ACC112 (cell line): Measurements from ENCODE around the gene MT4.

Source experiments
- H2AFZ ChIP-seq: fragments of 200-600 bp; sonication (generic); one replicate; pipeline ENCODE4 v1.6.0; 2017; ENCODE audit warnings: antibody characterized with exemption, low read length; ENCODE audit not compliant: unreplicated experiment
- H3K27ac ChIP-seq: fragments of 200-600 bp; sonication (generic); 2 replicates; pipeline ENCODE4 v1.5.1; 2014; ENCODE audit warnings: low read depth, mild to moderate bottlenecking, antibody characterized with exemption, low read length, moderate library complexity
- H3K27me3 ChIP-seq: fragments of 200-600 bp; sonication (generic); 2 replicates; pipeline ENCODE4 v1.6.1; 2014; ENCODE audit warnings: mild to moderate bottlenecking, antibody characterized with exemption, low read length, moderate library complexity, mixed read lengths; ENCODE audit not compliant: insufficient read depth
- H3K36me3 ChIP-seq: fragments of 200-600 bp; sonication (generic); 2 replicates; pipeline ENCODE4 v1.6.1; 2016; ENCODE audit warnings: mild to moderate bottlenecking, antibody characterized with exemption, low read length, moderate library complexity, mixed read lengths; ENCODE audit not compliant: insufficient read depth
- H3K4me1 ChIP-seq: fragments of 200-600 bp; sonication (generic); one replicate; pipeline ENCODE4 v1.6.1; 2016; ENCODE audit warnings: low read length, mixed read lengths; ENCODE audit not compliant: insufficient read depth, unreplicated experiment, control insufficient read depth
- H3K4me3 ChIP-seq: fragments of 200-600 bp; sonication (generic); 2 replicates; pipeline ENCODE4 v1.5.1; 2014; ENCODE audit warnings: mild to moderate bottlenecking, low read depth, low read length
- H3K79me2 ChIP-seq: fragments of 200-600 bp; sonication (generic); one replicate; pipeline ENCODE4 v1.6.0; 2016; ENCODE audit warnings: low read length; ENCODE audit not compliant: control insufficient read depth, unreplicated experiment, insufficient read depth

Gene MT4

DNA sequence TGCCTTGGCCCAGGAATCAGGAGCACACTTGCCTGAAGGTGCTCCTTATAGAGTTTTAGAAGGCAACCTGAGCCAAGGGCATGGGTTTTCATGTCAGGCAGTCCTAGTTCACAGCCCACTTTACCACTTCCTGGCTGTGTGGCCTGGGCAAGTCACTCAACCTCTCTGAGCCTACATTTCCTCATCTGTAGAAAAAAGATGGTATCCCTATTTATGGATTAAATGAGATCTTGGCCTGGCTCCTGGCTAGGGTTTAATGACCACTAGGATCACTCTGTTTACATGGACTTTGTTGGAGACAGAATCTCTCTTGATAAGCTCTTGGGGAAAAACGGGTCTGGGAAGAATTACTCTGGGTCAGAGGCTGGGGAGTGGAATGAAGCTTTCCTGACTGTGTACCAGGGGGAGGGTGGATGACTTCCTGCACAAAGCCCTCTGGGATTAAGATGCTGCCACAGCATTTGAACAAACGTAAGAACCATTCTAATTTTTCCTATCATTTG lies 45.8 kb downstream of the MT4 start:
- H3K27me3 ChIP-seq: no peaks in the 10 kb centered on the region
- H2AFZ ChIP-seq: no peak overlapping the region
- peak overlapping the region; percentile 92 for H3K4me3 ChIP-seq
- peaks cover 68% of the 10 kb centered on the region for H3K4me1 ChIP-seq
- H3K79me2 ChIP-seq: peaks cover 18% of the 10 kb centered on the region
- peak overlapping the region; percentile 99 for H3K27ac ChIP-seq
- peaks cover 5% of the 10 kb centered on the region; the same call in 1 of the 2 replicates for H3K36me3 ChIP-seq

DNA sequence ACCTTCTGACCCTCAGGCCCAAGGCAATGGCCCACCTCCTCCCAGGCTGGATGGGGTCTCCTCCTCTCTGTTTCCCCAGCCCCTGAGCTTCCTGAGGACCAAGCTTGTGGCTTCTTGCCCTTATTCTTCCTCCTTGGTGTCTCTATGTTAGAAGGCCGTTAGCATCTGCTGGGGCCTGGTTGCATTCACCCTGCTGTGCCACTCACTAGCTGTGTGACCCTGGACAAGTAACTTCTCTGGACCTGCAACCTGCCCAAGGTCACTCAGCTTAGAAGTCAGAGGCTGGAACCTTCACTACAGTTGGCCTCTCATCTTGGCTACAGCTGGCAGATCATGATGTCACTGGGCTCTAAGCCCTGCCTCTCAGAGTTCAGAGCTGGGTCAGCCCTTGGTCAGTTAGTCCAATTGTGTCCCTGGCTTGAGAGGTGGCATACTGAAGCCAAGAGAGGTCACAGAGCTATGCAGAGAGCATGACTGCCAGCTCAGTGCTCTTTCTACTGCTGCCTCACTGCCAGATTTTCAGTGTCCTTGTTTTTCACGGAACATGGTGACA lies 46.5 kb downstream of the MT4 start:
- H3K79me2 ChIP-seq: peaks cover 18% of the 10 kb centered on the region
- H3K4me1 ChIP-seq: peaks cover 61% of the 10 kb centered on the region
- H3K27ac ChIP-seq: peak overlapping the region; percentile 99
- H3K27me3 ChIP-seq: no peaks in the 10 kb centered on the region
- H2AFZ ChIP-seq: no peak overlapping the region
- peak overlapping the region; percentile 92 for H3K4me3 ChIP-seq
- peaks cover 5% of the 10 kb centered on the region; the same call in 1 of the 2 replicates for H3K36me3 ChIP-seq

DNA sequence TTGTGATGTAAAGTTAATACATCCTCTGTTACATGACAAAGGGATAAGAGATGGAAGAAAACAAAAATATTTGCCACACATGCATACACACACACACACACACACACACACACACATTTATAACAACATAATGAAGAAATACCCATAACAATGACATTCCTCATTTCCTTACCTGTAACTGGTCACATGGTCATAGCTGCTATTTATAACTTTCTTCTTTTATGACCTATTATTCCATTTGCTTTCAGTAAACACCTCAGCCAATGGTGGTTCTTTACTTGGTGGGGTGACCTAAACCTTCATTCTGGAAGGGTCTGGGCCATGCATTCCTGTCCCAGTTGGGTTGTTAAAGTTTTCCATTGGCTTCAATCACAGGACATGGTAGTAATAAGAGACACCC lies 48.8 kb downstream of the MT4 start:
- Histone ChIP-seq H2AFZ (no peak overlapping the region), H3K4me1 (peaks cover 63% of the 10 kb centered on the region), H3K27ac (peak overlapping the region; percentile 99), H3K79me2 (peaks cover 24% of the 10 kb centered on the region), H3K4me3 (peak overlapping the region; percentile 57), H3K36me3 (peaks cover 2% of the 10 kb centered on the region; the same call in 1 of the 2 replicates), H3K27me3 (no peaks in the 10 kb centered on the region)

DNA sequence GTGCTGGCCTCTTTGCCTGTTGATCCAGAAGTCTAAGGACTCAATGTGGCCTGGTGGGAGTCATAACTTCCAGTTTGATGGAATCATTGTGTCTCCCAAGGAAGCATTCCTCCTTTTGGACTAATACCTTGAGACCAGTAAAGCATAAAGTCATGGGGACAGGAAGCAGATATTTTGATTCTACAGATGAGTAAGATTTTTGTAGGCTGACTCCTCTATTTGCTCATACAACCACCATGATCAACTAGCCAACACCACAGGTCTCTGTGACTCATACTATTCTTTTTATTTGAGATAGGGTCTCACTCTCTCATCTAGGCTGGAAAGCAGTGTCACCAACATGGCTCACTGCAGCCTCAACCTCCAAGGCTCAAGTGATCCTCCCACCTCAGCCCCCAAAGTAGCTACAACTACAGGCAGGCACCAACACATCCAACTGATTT lies 49.7 kb downstream of the MT4 start:
- H3K27ac ChIP-seq: peak overlapping the region; percentile 99
- H3K36me3 ChIP-seq: no peaks in the 10 kb centered on the region
- H2AFZ ChIP-seq: no peak overlapping the region
- H3K27me3 ChIP-seq: no peaks in the 10 kb centered on the region
- H3K79me2 ChIP-seq: peaks cover 17% of the 10 kb centered on the region
- H3K4me3 ChIP-seq: peak overlapping the region; percentile 57; the same call in 1 of the 2 replicates
- peaks cover 65% of the 10 kb centered on the region for H3K4me1 ChIP-seq

DNA sequence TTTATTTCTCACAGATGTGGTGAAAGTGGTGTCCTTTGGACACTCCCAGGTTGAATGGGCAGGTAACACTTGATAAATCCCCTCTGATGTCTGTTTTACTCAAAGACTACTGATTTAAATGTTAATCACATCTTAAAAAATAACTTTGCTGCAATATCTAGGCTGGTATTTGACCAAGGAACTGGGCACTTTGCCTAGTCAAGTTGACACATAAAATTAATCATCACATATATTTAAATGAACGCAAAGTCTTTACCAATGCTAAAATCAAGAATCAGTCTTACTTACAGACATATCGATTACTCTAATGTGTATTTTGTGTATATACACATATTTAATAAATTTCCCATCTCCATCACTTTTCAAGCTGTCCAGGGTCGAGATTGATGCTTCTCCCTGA lies 50.5 kb downstream of the MT4 start:
- Histone ChIP-seq H2AFZ (no peak overlapping the region), H3K36me3 (no peaks in the 10 kb centered on the region), H3K79me2 (peaks cover 17% of the 10 kb centered on the region), H3K27ac (peak overlapping the region; percentile 99), H3K4me1 (peaks cover 61% of the 10 kb centered on the region), H3K4me3 (peak overlapping the region; percentile 57; the same call in 1 of the 2 replicates), H3K27me3 (no peaks in the 10 kb centered on the region)

DNA sequence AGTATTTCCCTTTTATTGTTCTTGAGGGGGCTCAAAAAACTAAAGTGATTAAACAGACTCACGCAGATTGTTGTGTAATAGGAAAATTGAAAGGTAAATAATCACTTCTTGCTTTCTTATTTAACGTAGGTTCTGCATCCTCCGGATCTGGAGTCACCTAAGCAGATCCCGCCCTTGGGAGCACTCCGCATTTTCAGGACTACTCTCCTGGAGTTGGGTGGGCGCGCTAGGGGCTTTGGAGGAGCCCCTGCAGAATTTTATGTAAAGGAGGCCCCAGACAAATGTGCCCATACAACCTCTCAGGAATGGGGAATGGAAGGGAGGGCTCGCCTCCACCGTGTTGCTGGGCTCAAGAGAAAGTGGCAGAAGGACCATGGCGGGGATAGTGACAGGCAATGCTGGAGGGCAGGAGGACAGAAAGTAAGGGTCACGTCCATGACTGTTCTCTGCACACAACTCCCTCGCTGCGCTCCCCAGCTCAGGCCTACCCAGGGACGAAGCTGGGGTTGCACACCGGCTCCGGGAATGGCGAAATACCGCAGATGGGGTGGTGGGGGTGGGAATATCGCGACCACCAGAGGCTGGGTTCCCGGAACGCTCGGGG lies 51.8 kb downstream of the MT4 start:
- Histone ChIP-seq H3K4me3 (peak overlapping the region; percentile 80), H3K27ac (no peak overlapping the region), H2AFZ (no peak overlapping the region), H3K79me2 (peaks cover 17% of the 10 kb centered on the region), H3K36me3 (no peaks in the 10 kb centered on the region), H3K4me1 (peaks cover 47% of the 10 kb centered on the region), H3K27me3 (no peaks in the 10 kb centered on the region)

DNA sequence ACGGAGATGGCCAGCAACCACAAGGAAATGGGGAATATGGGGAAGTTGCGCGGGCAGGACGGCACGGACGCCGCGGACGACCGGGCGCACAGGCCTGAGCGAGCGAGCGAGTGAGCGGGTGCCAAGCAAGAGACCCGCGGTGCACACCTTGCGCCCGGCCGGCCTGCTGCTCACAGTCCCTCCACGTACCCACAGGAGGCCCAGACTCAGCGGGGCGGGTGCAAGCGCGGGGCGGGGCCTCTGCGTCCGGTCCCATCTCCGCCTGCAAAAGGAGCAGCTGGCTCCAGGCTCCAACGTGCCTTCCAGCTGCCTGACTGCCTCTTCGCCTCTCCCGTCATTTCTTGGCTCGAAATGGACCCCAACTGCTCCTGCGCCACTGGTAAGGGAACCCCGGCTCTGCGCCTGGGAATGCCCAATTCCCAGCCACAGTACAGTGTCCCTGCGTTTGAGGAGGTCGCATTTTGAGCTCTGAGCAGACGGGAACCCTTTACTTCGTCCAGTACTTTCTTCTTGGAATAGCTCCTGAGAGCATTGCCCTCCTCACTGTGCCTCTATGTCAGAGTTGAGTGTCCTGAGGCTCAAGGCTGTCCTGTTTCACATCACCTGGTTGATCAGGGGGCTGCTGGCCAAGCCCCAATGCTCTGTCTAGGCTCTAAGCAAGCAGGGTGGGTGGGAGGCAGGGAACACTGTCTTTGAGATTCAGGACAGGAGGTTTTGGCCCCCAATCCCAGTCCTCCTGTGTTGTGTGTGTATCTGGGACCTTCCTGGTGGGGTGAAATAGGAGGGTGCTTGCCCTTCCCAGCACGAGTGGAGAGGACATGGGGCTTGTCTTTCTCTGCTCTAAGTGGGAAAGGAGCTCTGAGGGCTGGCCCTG lies 52.6 kb downstream of the MT4 start:
- Histone ChIP-seq H3K4me3 (peak overlapping the region; percentile 80), H3K27ac (no peak overlapping the region), H3K36me3 (no peaks in the 10 kb centered on the region), H3K4me1 (peaks cover 41% of the 10 kb centered on the region), H3K79me2 (peaks cover 17% of the 10 kb centered on the region), H2AFZ (peak overlapping the region; percentile 87), H3K27me3 (no peaks in the 10 kb centered on the region)

DNA sequence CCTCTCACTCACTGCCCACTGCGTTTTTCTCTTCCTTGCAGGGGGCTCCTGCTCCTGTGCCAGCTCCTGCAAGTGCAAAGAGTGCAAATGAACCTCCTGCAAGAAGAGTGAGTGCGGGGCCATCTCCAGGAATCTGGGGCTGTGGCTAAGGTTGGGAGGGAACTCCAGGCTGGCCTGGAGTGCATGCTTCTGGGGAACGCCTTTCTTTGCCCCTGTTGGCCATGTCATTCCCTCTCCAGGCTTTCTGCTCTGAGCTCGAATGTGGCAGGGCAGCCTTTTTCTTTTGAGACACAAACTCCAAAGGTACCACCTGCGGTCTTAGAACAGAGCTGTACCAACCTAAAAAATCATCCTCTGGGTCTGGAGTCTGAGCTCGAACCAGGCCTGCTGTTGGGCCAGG lies 53.3 kb downstream of the MT4 start:
- no peak overlapping the region for H3K27ac ChIP-seq
- H3K27me3 ChIP-seq: no peaks in the 10 kb centered on the region
- H3K79me2 ChIP-seq: peaks cover 17% of the 10 kb centered on the region

More for the DNA sequence above, 53.3 kb downstream of the MT4 start:
- no peak overlapping the region for H2AFZ ChIP-seq
- H3K4me1 ChIP-seq: peaks cover 35% of the 10 kb centered on the region
- no peaks in the 10 kb centered on the region for H3K36me3 ChIP-seq
- peak overlapping the region; percentile 80 for H3K4me3 ChIP-seq
